H1 (cell line): ENCODE measurements around the gene NRP2.

ENCODE experiments used
- EP300 ChIP-seq, 2 experiments: IDR thresholded peaks; 1 replicate in 1 of 2; 2 replicates in 1 of 2; pipeline ENCODE4 v1.6.1; 2011 to 2012; ENCODE audit warnings: low read depth in 2 of 2, low read length in 2 of 2, mild to moderate bottlenecking in 2 of 2, borderline replicate concordance in 1 of 2, inconsistent platforms in 1 of 2, moderate library complexity in 1 of 2
- KDM4A ChIP-seq: IDR thresholded peaks from one replicate; pipeline ENCODE4 v1.7.1; 2012; ENCODE audit warnings: low read depth, mild to moderate bottlenecking, moderate library complexity, low read length, inconsistent platforms; ENCODE audit not compliant: severe bottlenecking
- POLR2A ChIP-seq, 2 experiments: IDR thresholded peaks; 1 replicate in 1 of 2; 2 replicates in 1 of 2; pipeline ENCODE4 v1.6.1; 2011; ENCODE audit warnings: low read depth in 2 of 2, low read length in 2 of 2, mild to moderate bottlenecking in 2 of 2; ENCODE audit errors: control extremely low read depth in 1 of 2

DNA sequence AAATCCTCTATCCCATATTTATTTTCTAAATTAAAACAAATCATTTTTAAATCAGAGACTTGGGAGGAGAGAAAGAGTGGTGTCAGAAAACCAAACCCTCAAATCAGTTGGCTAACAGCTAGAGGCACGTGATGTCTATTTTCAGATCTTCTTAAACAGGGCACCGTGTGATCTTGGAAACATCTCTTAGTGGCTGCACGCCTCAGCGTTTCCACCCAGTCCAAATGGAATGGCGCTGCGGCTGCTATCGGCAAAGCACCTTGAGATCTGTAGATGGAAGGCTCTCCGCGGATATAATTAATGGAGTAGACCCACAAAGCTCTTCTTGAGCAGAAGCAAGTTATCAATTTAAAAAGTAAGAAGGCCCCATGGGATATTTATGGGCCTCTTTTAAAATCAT lies 50.0 kb downstream of the NRP2 start:
- TF ChIP-seq KDM4A (no peak), EP300 (IDR thresholded peaks at IDR 0.05; ENCODE audit: borderline replicate concordance in 1 of 2, low read depth in 2 of 2, low read length in 2 of 2) (no peak), POLR2A (IDR thresholded peaks at IDR 0.05; ENCODE audit: control extremely low read depth in 1 of 2, low read depth in 2 of 2, low read length in 2 of 2) (no peak)
